H9 (cell line): Measurements from ENCODE around the gene CLEC3B. TPM values are rescaled to one million over a fixed set of nuclear protein-coding genes. Genes with fewer than 3 reads are reported as not detected.

Experiments
- DNase-seq: peaks from one replicate; pipeline ENCODE4 v3.0.0-alpha.2; 2017
- H2AFZ ChIP-seq: one replicate; pipeline ENCODE4 v1.6.1; 2013; ENCODE audit warnings: mild to moderate bottlenecking, low read length, control low read depth, moderate library complexity
- H2AK5ac ChIP-seq: 2 replicates; pipeline ENCODE4 v1.6.1; 2013; ENCODE audit warnings: low read length, control low read depth, mixed read lengths; ENCODE audit not compliant: insufficient read length
- H2BK120ac ChIP-seq: one replicate; pipeline ENCODE4 v1.6.1; 2013; ENCODE audit warnings: low read depth, mild to moderate bottlenecking, low read length, control low read depth, inconsistent platforms; ENCODE audit not compliant: poor library complexity, severe bottlenecking
- H2BK12ac ChIP-seq: 2 replicates; pipeline ENCODE4 v1.6.1; 2013; ENCODE audit warnings: low read length, control low read depth, mixed read lengths, low read depth; ENCODE audit not compliant: insufficient read length
- H2BK15ac ChIP-seq: 2 replicates; pipeline ENCODE4 v1.6.1; 2013; ENCODE audit warnings: low read depth, low read length, control low read depth
- H2BK20ac ChIP-seq: one replicate; pipeline ENCODE4 v1.6.1; 2013; ENCODE audit warnings: low read depth, mild to moderate bottlenecking, low read length, control low read depth, inconsistent platforms; ENCODE audit not compliant: poor library complexity, severe bottlenecking
- H2BK5ac ChIP-seq: 2 replicates; pipeline ENCODE4 v1.6.1; 2013; ENCODE audit warnings: low read length, control low read depth, mixed read lengths; ENCODE audit not compliant: insufficient read length
- H3K14ac ChIP-seq: 2 replicates; pipeline ENCODE4 v1.6.1; 2013; ENCODE audit warnings: low read length, control low read depth; ENCODE audit not compliant: insufficient read depth
- H3K18ac ChIP-seq: 2 replicates; pipeline ENCODE4 v1.6.1; 2013; ENCODE audit warnings: low read depth, mild to moderate bottlenecking, mixed read lengths, low read length, control low read depth; ENCODE audit not compliant: insufficient read length
- H3K23ac ChIP-seq: 2 replicates; pipeline ENCODE4 v1.6.1; 2013; ENCODE audit warnings: low read length, control low read depth, mixed read lengths, low read depth; ENCODE audit not compliant: insufficient read length
- H3K23me2 ChIP-seq: 2 replicates; pipeline ENCODE4 v1.6.1; 2013; ENCODE audit warnings: low read depth, mild to moderate bottlenecking, mixed read lengths, low read length, control low read depth; ENCODE audit not compliant: insufficient read length, poor library complexity, severe bottlenecking
- H3K27ac ChIP-seq: 2 replicates; pipeline ENCODE4 v1.5.1; 2013; ENCODE audit warnings: low read length, control low read depth, mixed read lengths, low read depth; ENCODE audit not compliant: insufficient read length
- H3K27me3 ChIP-seq: 2 replicates; pipeline ENCODE4 v1.6.1; 2013; ENCODE audit warnings: low read length, control low read depth, inconsistent platforms; ENCODE audit not compliant: insufficient read depth
- H3K4ac ChIP-seq: 2 replicates; pipeline ENCODE4 v1.6.1; 2013; ENCODE audit warnings: low read depth, mild to moderate bottlenecking, control low read depth, inconsistent platforms, low read length, moderate library complexity
- H3K4me1 ChIP-seq: 2 replicates; pipeline ENCODE4 v1.6.1; 2013; ENCODE audit warnings: low read length, control low read depth, inconsistent platforms; ENCODE audit not compliant: insufficient read depth
- H3K4me2 ChIP-seq: 2 replicates; pipeline ENCODE4 v1.6.1; 2013; ENCODE audit warnings: low read length, control low read depth, mixed read lengths; ENCODE audit not compliant: insufficient read length, insufficient read depth
- H3K56ac ChIP-seq: 2 replicates; pipeline ENCODE4 v1.6.1; 2013; ENCODE audit warnings: low read depth, mild to moderate bottlenecking, mixed read lengths, low read length, control low read depth; ENCODE audit not compliant: insufficient read length
- H3K79me1 ChIP-seq: 2 replicates; pipeline ENCODE4 v1.6.1; 2013; ENCODE audit warnings: low read depth, mild to moderate bottlenecking, moderate library complexity, low read length, control low read depth, inconsistent platforms; ENCODE audit not compliant: insufficient read depth, poor library complexity, severe bottlenecking
- H3K79me2 ChIP-seq: 2 replicates; pipeline ENCODE4 v1.6.1; 2013; ENCODE audit warnings: low read length, control low read depth, inconsistent platforms; ENCODE audit not compliant: insufficient read depth
- H3K9ac ChIP-seq: 2 replicates; pipeline ENCODE4 v1.6.1; 2013; ENCODE audit warnings: low read length, control low read depth, mixed read lengths; ENCODE audit not compliant: insufficient read length; ENCODE audit errors: extremely low read depth
- H3K9me3 ChIP-seq: one replicate; pipeline ENCODE4 v1.6.1; 2013; ENCODE audit warnings: low read depth, low read length, inconsistent platforms; ENCODE audit not compliant: control insufficient read depth
- H3T11ph ChIP-seq: one replicate; pipeline ENCODE4 v1.6.1; 2013; ENCODE audit warnings: mild to moderate bottlenecking, low read length, control low read depth, inconsistent platforms
- H4K20me1 ChIP-seq: one replicate; pipeline ENCODE4 v1.6.1; 2013; ENCODE audit not compliant: control insufficient read depth, insufficient read length, insufficient read depth
- H4K5ac ChIP-seq: 2 replicates; pipeline ENCODE4 v1.6.1; 2013; ENCODE audit warnings: low read depth, mild to moderate bottlenecking, mixed read lengths, low read length, control low read depth; ENCODE audit not compliant: insufficient read length
- H4K8ac ChIP-seq: replicated peaks from 2 replicates; pipeline ENCODE4 v1.6.1; 2013; ENCODE audit warnings: low read length, control low read depth, mixed read lengths, low read depth; ENCODE audit not compliant: insufficient read length
- H4K91ac ChIP-seq: 2 replicates; pipeline ENCODE4 v1.6.1; 2013; ENCODE audit warnings: low read depth, mild to moderate bottlenecking, moderate library complexity, mixed read lengths, low read length, control low read depth; ENCODE audit not compliant: insufficient read length
- H3K27ac Mint-ChIP-seq, 3 experiments: 2 replicates in 2 of 3; 3 replicates in 1 of 3; pipeline ENCODE4 v1.8.0; 2020 to 2021; ENCODE audit warnings: mixed read lengths in 3 of 3, mild to moderate bottlenecking in 1 of 3, moderate library complexity in 1 of 3
- H3K27me3 Mint-ChIP-seq: 2 replicates; pipeline ENCODE4 v1.8.0; 2021; ENCODE audit warnings: low read depth, mild to moderate bottlenecking, moderate library complexity, mixed read lengths
- H3K36me3 Mint-ChIP-seq, 3 experiments: 2 replicates in 2 of 3; 3 replicates in 1 of 3; pipeline ENCODE4 v1.8.0; 2020 to 2021; ENCODE audit warnings: low read depth in 3 of 3, mixed read lengths in 3 of 3; ENCODE audit not compliant: insufficient read depth in 1 of 3
- H3K4me1 Mint-ChIP-seq, 2 experiments: 2 replicates each; pipeline ENCODE4 v1.8.0; 2020; ENCODE audit warnings: mixed read lengths in 2 of 2
- H3K4me3 Mint-ChIP-seq, 2 experiments: 2 replicates in 1 of 2; 3 replicates in 1 of 2; pipeline ENCODE4 v1.8.0; 2020 to 2021; ENCODE audit warnings: mild to moderate bottlenecking in 2 of 2, mixed read lengths in 2 of 2, moderate library complexity in 1 of 2
- H3K9me3 Mint-ChIP-seq, 2 experiments: 2 replicates in 1 of 2; 3 replicates in 1 of 2; pipeline ENCODE4 v1.8.0; 2020; ENCODE audit warnings: mild to moderate bottlenecking in 2 of 2, mixed read lengths in 2 of 2, moderate library complexity in 1 of 2
- CTCF ChIP-seq: fragments of 200-600 bp; sonication (generic); conservative IDR thresholded peaks from 3 replicates; pipeline ENCODE4 v1.8.0; 2021; ENCODE audit warnings: antibody characterized with exemption, mild to moderate bottlenecking
- WGBS: extraction: QIAGEN DNeasy Blood & Tissue Kit; methylation state at CpG from one replicate; pipeline ENCODE4 v1.1.7; 2013; ENCODE audit warnings: missing lambda C conversion rate, low lambda C conversion rate, mixed read lengths; ENCODE audit not compliant: insufficient read length; ENCODE audit errors: extremely low coverage; 5-methylcytosine and 5-hydroxymethylcytosine counted together
- total RNA-seq: library from RNA; stranded (reverse); gene quantifications from 2 replicates; pipeline ENCODE4 v1.2.1, GENCODE V29; 2021

CLEC3B gene
- total RNA-seq, 1 experiment from 2014 or later: not detected

- H4K8ac ChIP-seq: no peak overlapping the region
- no peak overlapping the region for H3K18ac ChIP-seq
- H3K36me3 Mint-ChIP-seq: peaks cover under 1 to 7% (median 3%) of the 10 kb centered on the region in 3 experiments; a peak in 5 of 7 replicates
- H2BK5ac ChIP-seq: no peak overlapping the region
- H3T11ph ChIP-seq: no peak overlapping the region
- H2BK120ac ChIP-seq: no peak overlapping the region
- H3K9me3 ChIP-seq: no peaks in the 10 kb centered on the region
- H3K27ac ChIP-seq: no peak overlapping the region
- no peak overlapping the region for H4K5ac ChIP-seq
- H3K4me1 Mint-ChIP-seq: peaks cover 7 to 10% of the 10 kb centered on the region in 2 experiments
- no peak overlapping the region for H3K9ac ChIP-seq
- no peaks in the 10 kb centered on the region for H3K79me2 ChIP-seq
- H3K79me1 ChIP-seq: no peaks in the 10 kb centered on the region
- H3K23ac ChIP-seq: no peak overlapping the region
- no peaks in the 10 kb centered on the region for H4K20me1 ChIP-seq
- no peak overlapping the region for H2AFZ ChIP-seq
- peaks cover 7% of the 10 kb centered on the region for H3K27me3 Mint-ChIP-seq
- no peak overlapping the region for H2BK15ac ChIP-seq
- no peak overlapping the region for H3K56ac ChIP-seq
- H2AK5ac ChIP-seq: no peak overlapping the region
- no CpG with 5 or more reads among the region's 1 CpG for WGBS
- H3K9me3 Mint-ChIP-seq: peaks cover 0 to 3% of the 10 kb centered on the region in 2 experiments; a peak in 3 of 5 replicates
- no peak overlapping the region for H3K4me3 Mint-ChIP-seq
- H3K23me2 ChIP-seq: no peaks in the 10 kb centered on the region
- DNase-seq: no peak
- no peak overlapping the region for H4K91ac ChIP-seq
- H2BK20ac ChIP-seq: no peak overlapping the region
- no peak overlapping the region for H3K4me2 ChIP-seq
- H3K4ac ChIP-seq: no peak overlapping the region
- no peak overlapping the region for H3K14ac ChIP-seq
- no peaks in the 10 kb centered on the region for H3K4me1 ChIP-seq
- H2BK12ac ChIP-seq: no peak overlapping the region
- no peak for TF ChIP-seq CTCF
- no peaks in the 10 kb centered on the region for H3K27me3 ChIP-seq
- no peak overlapping the region for H3K27ac Mint-ChIP-seq
Observed at GRCh38 chr3:45079715-45080114, 53.6 kb downstream of the CLEC3B start.
